SU-DHL-6 (cell line): Measurements from ENCODE around the gene GIPC1.

Source experiments
- H2AFZ ChIP-seq: fragments of 200-600 bp; sonication (generic); 2 replicates; pipeline ENCODE4 v1.6.1; 2014; ENCODE audit warnings: low read depth, mild to moderate bottlenecking, moderate library complexity, mixed read lengths, antibody characterized with exemption, low read length; ENCODE audit not compliant: severe bottlenecking
- H3F3A ChIP-seq: fragments of 200-600 bp; shearing (Covaris generic); 2 replicates; pipeline ENCODE4 v1.6.0; 2016; ENCODE audit warnings: antibody characterized with exemption, mild to moderate bottlenecking; ENCODE audit not compliant: insufficient read depth
- H3K27ac ChIP-seq: fragments of 200-600 bp; sonication (generic); 2 replicates; pipeline ENCODE4 v1.5.1; 2016; ENCODE audit warnings: low read depth, mild to moderate bottlenecking, low read length, moderate library complexity, mixed read lengths
- H3K27me3 ChIP-seq: fragments of 200-600 bp; sonication (generic), shearing (Covaris generic); 2 replicates; pipeline ENCODE4 v1.6.0; 2014; ENCODE audit warnings: mild to moderate bottlenecking, low read length
- H3K36me3 ChIP-seq: fragments of 200-600 bp; sonication (generic); 2 replicates; pipeline ENCODE4 v1.6.1; 2014; ENCODE audit warnings: mild to moderate bottlenecking, low read length, mixed read lengths
- H3K4me2 ChIP-seq: fragments of 300-600, 200-600 bp; shearing (Covaris generic), sonication (generic); 2 replicates; pipeline ENCODE4 v1.6.0; 2014; ENCODE audit warnings: low read length, low read depth, mild to moderate bottlenecking; ENCODE audit not compliant: poor library complexity, severe bottlenecking
- H3K4me3 ChIP-seq: fragments of 200-600 bp; sonication (generic); 2 replicates; pipeline ENCODE4 v1.5.1; 2014; ENCODE audit warnings: antibody characterized with exemption, low read length, mild to moderate bottlenecking, mixed read lengths; ENCODE audit not compliant: insufficient read depth, poor library complexity, severe bottlenecking
- H3K79me2 ChIP-seq: fragments of 200-600 bp; sonication (generic); 2 replicates; pipeline ENCODE4 v1.6.1; 2014; ENCODE audit warnings: mild to moderate bottlenecking, low read length, moderate library complexity; ENCODE audit not compliant: insufficient read depth
- H3K9ac ChIP-seq: fragments of 200-600 bp; sonication (generic); 2 replicates; pipeline ENCODE4 v1.7.0; 2014; ENCODE audit warnings: mild to moderate bottlenecking, low read length
- H3K9me2 ChIP-seq: fragments of 200-600 bp; sonication (generic); replicated peaks from 2 replicates; pipeline ENCODE4 v1.6.1; 2014; ENCODE audit warnings: low read length; ENCODE audit not compliant: insufficient read depth
- H3K9me3 ChIP-seq: fragments of 200-600 bp; sonication (generic); 2 replicates; pipeline ENCODE4 v1.6.1; 2014; ENCODE audit warnings: low read length, mixed read lengths; ENCODE audit not compliant: insufficient read depth
- H4K20me1 ChIP-seq: fragments of 200-600 bp; sonication (generic); 2 replicates; pipeline ENCODE4 v1.6.1; 2014; ENCODE audit warnings: low read depth, mild to moderate bottlenecking, antibody characterized with exemption, low read length, moderate library complexity, mixed read lengths
- CTCF ChIP-seq: fragments of 200-600 bp; sonication (generic); IDR thresholded peaks from one replicate; pipeline ENCODE4 v1.5.1; 2017; ENCODE audit warnings: antibody characterized with exemption, mild to moderate bottlenecking, low read length, moderate library complexity; ENCODE audit not compliant: insufficient read depth, poor library complexity, severe bottlenecking
- EZH2phosphoT487 ChIP-seq: fragments of 200-600 bp; sonication (generic), shearing (Covaris generic); conservative IDR thresholded peaks from 2 replicates; pipeline ENCODE4 v1.6.1; 2018; ENCODE audit warnings: mild to moderate bottlenecking, antibody characterized with exemption, low read length, moderate library complexity, mixed read lengths

GIPC1 gene

GRCh38 chr19:14450876-14451275 is 45.1 kb downstream of the GIPC1 start:
- H2AFZ ChIP-seq, result no peak overlapping the region
- H3K9me3 ChIP-seq, result no peaks in the 10 kb centered on the region
- no peak overlapping the region for H3K27ac ChIP-seq
- TF ChIP-seq EZH2phosphoT487 (no peak), CTCF (no peak)
- H3K79me2 ChIP-seq, result no peaks in the 10 kb centered on the region
- no peaks in the 10 kb centered on the region for H3K9me2 ChIP-seq
- no peaks in the 10 kb centered on the region for H4K20me1 ChIP-seq
- H3K4me2 ChIP-seq, result no peak overlapping the region
- no peak overlapping the region for H3K4me3 ChIP-seq
- H3K36me3 ChIP-seq, result peaks cover 9% of the 10 kb centered on the region; the same call in 1 of the 2 replicates
- no peaks in the 10 kb centered on the region for H3K27me3 ChIP-seq
- no peaks in the 10 kb centered on the region for H3F3A ChIP-seq
- no peak overlapping the region for H3K9ac ChIP-seq

GRCh38 chr19:14450168-14450874 is 45.6 kb downstream of the GIPC1 start:
- no peaks in the 10 kb centered on the region for H3K79me2 ChIP-seq
- no peak for TF ChIP-seq EZH2phosphoT487
- no peak for TF ChIP-seq CTCF
- no peaks in the 10 kb centered on the region for H3K27me3 ChIP-seq
- H2AFZ ChIP-seq, result no peak overlapping the region
- no peaks in the 10 kb centered on the region for H3K9me2 ChIP-seq
- no peak overlapping the region for H3K4me3 ChIP-seq
- H3K27ac ChIP-seq, result no peak overlapping the region
- no peak overlapping the region for H3K9ac ChIP-seq
- no peaks in the 10 kb centered on the region for H4K20me1 ChIP-seq
- peaks cover 9% of the 10 kb centered on the region; the same call in 1 of the 2 replicates for H3K36me3 ChIP-seq
- no peaks in the 10 kb centered on the region for H3F3A ChIP-seq
- H3K4me2 ChIP-seq, result no peak overlapping the region
- no peaks in the 10 kb centered on the region for H3K9me3 ChIP-seq

- TF ChIP-seq EZH2phosphoT487 (no peak), CTCF (no peak)
- Histone ChIP-seq H3K4me3 (no peak overlapping the region), H3K27ac (no peak overlapping the region), H2AFZ (no peak overlapping the region), H3K27me3 (no peaks in the 10 kb centered on the region), H3K9ac (no peak overlapping the region), H3F3A (no peaks in the 10 kb centered on the region), H4K20me1 (no peaks in the 10 kb centered on the region), H3K9me3 (no peaks in the 10 kb centered on the region), H3K9me2 (no peaks in the 10 kb centered on the region), H3K36me3 (peaks cover 9% of the 10 kb centered on the region; the same call in 1 of the 2 replicates), H3K4me2 (no peak overlapping the region), H3K79me2 (no peaks in the 10 kb centered on the region)
Measured at GRCh38 chr19:14449321-14449720, 46.6 kb downstream of the GIPC1 start.
